Activated T-helper 1 cell treated with anti-CD3 and anti-CD28 coated beads, Interleukin-2, amount 50 U/mL, for 16 hours (primary cell): ENCODE measurements around the gene SCARF2.
"Not testable (repeated sequence)": the region's sequence is repeated elsewhere in the genome, so short reads cannot be mapped to it uniquely, and the experiment has no call there.

ENCODE experiments used
- DNase-seq, 2 donors: peaks; one replicate each; pipeline ENCODE4 v3.0.0-alpha.2; 2020; ENCODE audit warnings: low read depth in 1 of 2, low spot score in 1 of 2

Gene SCARF2

GRCh38 chr22:20428496-20429253, 8.9 kb downstream of the SCARF2 start:
- no peak for DNase-seq

- no peak for DNase-seq
Measured at GRCh38 chr22:20427945-20428417, 9.6 kb downstream of the SCARF2 start.

- no peak for DNase-seq
Measured at GRCh38 chr22:20427104-20427944, 10.3 kb downstream of the SCARF2 start.

GRCh38 chr22:20426259-20426615, 11.4 kb downstream of the SCARF2 start:
- no peak for DNase-seq

- no peak for DNase-seq
Measured at GRCh38 chr22:20425566-20426258, 11.9 kb downstream of the SCARF2 start.

- DNase-seq = no peak
Measured at GRCh38 chr22:20424932-20425565, 12.6 kb downstream of the SCARF2 start.

GRCh38 chr22:20424568-20424931, 13.1 kb downstream of the SCARF2 start:
- no peak for DNase-seq

- no peak for DNase-seq
Measured at GRCh38 chr22:20423906-20424551, 13.6 kb downstream of the SCARF2 start.

GRCh38 chr22:20423008-20423905, 14.4 kb downstream of the SCARF2 start:
- DNase-seq = no peak

- no peak for DNase-seq
Measured at GRCh38 chr22:20422271-20423007, 15.2 kb downstream of the SCARF2 start.

- DNase-seq = no peak
Measured at GRCh38 chr22:20421507-20421874, 16.1 kb downstream of the SCARF2 start.

GRCh38 chr22:20420157-20420842, 17.3 kb downstream of the SCARF2 start:
- DNase-seq = no peak

- DNase-seq = no peak
Measured at GRCh38 chr22:20419664-20419951, 18.0 kb downstream of the SCARF2 start.

- DNase-seq = peak; percentile 56 to 59
Measured at GRCh38 chr22:20418211-20418788, 19.3 kb downstream of the SCARF2 start.

GRCh38 chr22:20415699-20416098, 21.9 kb downstream of the SCARF2 start:
- not testable (repeated sequence) for DNase-seq

GRCh38 chr22:20415241-20415640, 22.4 kb downstream of the SCARF2 start:
- DNase-seq = not testable (repeated sequence)

- DNase-seq = no peak
Measured at GRCh38 chr22:20414450-20414849, 23.2 kb downstream of the SCARF2 start.

GRCh38 chr22:20414059-20414440, 23.6 kb downstream of the SCARF2 start:
- no peak for DNase-seq
